ENCODE measurements around the gene TRIP11.

Gene TRIP11

GRCh38 chr14:91918186-91918883 is 121.5 kb downstream of the TRIP11 start:
- DNase-seq (ENCODE audit: low spot score) = no peak
- Histone ChIP-seq H3K27ac (peak overlapping the region; percentile 30 to 87), H3K4me3 (no peak overlapping the region)
- TF ChIP-seq, protein P1, sequence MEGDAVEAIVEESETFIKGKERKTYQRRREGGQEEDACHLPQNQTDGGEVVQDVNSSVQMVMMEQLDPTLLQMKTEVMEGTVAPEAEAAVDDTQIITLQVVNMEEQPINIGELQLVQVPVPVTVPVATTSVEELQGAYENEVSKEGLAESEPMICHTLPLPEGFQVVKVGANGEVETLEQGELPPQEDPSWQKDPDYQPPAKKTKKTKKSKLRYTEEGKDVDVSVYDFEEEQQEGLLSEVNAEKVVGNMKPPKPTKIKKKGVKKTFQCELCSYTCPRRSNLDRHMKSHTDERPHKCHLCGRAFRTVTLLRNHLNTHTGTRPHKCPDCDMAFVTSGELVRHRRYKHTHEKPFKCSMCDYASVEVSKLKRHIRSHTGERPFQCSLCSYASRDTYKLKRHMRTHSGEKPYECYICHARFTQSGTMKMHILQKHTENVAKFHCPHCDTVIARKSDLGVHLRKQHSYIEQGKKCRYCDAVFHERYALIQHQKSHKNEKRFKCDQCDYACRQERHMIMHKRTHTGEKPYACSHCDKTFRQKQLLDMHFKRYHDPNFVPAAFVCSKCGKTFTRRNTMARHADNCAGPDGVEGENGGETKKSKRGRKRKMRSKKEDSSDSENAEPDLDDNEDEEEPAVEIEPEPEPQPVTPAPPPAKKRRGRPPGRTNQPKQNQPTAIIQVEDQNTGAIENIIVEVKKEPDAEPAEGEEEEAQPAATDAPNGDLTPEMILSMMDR (IDR thresholded peaks at IDR 0.05) = no peak

All from coronary artery (tissue), 2 donors.